Measurements from ENCODE around the gene TMEM52. TPM values are rescaled to one million over a fixed set of nuclear protein-coding genes. Genes with fewer than 3 reads are reported as not detected.

TMEM52 gene
- polyA plus RNA-seq, 1 donor from 2014 or later: 0.89 TPM

DNA sequence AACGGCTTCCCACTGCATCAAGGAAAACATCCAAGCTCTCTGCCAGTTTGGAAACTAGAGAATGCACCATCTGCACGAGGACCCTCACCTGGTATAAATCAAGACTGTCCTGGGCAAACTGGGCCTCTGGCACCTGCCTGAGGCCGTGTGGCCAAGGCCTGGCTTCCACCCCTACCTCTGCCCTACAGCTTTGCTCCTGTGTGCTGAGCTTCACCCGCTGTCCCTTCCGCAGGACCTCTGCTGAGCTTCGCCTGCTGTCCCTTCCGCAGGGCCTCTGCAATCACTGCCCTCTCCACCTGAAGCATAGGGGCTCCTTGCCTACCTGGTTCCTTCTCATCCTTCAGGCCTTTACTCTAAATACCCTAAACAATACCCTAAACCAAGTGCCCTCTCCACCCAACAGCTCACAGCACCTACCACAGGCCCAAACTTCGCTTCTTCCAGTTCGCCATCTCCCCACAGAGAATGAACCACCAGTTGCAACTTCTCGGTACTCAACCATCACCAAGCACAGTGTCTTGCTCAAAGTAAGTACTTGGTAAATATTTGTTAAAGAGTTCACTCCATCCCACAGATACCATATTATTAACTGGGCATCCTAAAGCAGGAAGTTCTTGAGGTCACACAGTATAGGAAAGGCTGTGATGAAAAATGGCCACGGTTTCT lies 46.6 kb downstream of the TMEM52 start:
- TF ChIP-seq, protein P1, sequence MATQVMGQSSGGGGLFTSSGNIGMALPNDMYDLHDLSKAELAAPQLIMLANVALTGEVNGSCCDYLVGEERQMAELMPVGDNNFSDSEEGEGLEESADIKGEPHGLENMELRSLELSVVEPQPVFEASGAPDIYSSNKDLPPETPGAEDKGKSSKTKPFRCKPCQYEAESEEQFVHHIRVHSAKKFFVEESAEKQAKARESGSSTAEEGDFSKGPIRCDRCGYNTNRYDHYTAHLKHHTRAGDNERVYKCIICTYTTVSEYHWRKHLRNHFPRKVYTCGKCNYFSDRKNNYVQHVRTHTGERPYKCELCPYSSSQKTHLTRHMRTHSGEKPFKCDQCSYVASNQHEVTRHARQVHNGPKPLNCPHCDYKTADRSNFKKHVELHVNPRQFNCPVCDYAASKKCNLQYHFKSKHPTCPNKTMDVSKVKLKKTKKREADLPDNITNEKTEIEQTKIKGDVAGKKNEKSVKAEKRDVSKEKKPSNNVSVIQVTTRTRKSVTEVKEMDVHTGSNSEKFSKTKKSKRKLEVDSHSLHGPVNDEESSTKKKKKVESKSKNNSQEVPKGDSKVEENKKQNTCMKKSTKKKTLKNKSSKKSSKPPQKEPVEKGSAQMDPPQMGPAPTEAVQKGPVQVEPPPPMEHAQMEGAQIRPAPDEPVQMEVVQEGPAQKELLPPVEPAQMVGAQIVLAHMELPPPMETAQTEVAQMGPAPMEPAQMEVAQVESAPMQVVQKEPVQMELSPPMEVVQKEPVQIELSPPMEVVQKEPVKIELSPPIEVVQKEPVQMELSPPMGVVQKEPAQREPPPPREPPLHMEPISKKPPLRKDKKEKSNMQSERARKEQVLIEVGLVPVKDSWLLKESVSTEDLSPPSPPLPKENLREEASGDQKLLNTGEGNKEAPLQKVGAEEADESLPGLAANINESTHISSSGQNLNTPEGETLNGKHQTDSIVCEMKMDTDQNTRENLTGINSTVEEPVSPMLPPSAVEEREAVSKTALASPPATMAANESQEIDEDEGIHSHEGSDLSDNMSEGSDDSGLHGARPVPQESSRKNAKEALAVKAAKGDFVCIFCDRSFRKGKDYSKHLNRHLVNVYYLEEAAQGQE (IDR thresholded peaks at IDR 0.05; ENCODE audit: borderline replicate concordance): no peak
- TF ChIP-seq SMC3 (conservative IDR thresholded peaks at IDR 0.05; ENCODE audit: poor library complexity) (no peak), EZH2 (IDR thresholded peaks at IDR 0.05; ENCODE audit: borderline replicate concordance, insufficient read depth, low read length, poor library complexity, severe bottlenecking) (no peak), EP300 (conservative IDR thresholded peaks at IDR 0.05; ENCODE audit: poor library complexity, severe bottlenecking) (no peak), POLR2AphosphoS5 (IDR thresholded peaks at IDR 0.05) (no peak), TAF1 (IDR thresholded peaks at IDR 0.05; ENCODE audit: low read depth) (no peak), MXI1 (conservative IDR thresholded peaks at IDR 0.05; ENCODE audit: poor library complexity, severe bottlenecking) (no peak), RAD21 (conservative IDR thresholded peaks at IDR 0.05) (no peak)
- TF ChIP-seq, protein P2, sequence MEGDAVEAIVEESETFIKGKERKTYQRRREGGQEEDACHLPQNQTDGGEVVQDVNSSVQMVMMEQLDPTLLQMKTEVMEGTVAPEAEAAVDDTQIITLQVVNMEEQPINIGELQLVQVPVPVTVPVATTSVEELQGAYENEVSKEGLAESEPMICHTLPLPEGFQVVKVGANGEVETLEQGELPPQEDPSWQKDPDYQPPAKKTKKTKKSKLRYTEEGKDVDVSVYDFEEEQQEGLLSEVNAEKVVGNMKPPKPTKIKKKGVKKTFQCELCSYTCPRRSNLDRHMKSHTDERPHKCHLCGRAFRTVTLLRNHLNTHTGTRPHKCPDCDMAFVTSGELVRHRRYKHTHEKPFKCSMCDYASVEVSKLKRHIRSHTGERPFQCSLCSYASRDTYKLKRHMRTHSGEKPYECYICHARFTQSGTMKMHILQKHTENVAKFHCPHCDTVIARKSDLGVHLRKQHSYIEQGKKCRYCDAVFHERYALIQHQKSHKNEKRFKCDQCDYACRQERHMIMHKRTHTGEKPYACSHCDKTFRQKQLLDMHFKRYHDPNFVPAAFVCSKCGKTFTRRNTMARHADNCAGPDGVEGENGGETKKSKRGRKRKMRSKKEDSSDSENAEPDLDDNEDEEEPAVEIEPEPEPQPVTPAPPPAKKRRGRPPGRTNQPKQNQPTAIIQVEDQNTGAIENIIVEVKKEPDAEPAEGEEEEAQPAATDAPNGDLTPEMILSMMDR (IDR thresholded peaks at IDR 0.05; ENCODE audit: poor library complexity, severe bottlenecking): no peak
- no peaks in the 10 kb centered on the region for H3K27me3 ChIP-seq (ENCODE audit: insufficient read depth, low read depth, low read length)
- no peak overlapping the region for H3K4me3 ChIP-seq (ENCODE audit: low read length)
- no peak overlapping the region for H3K4me2 ChIP-seq (ENCODE audit: low read length)
- H2AFZ ChIP-seq (ENCODE audit: low read depth, low read length): no peak overlapping the region
- peaks cover 61% of the 10 kb centered on the region for H4K20me1 ChIP-seq (ENCODE audit: insufficient read depth)
- no peak overlapping the region for H3K9ac ChIP-seq (ENCODE audit: low read length)
- H3K27ac ChIP-seq (ENCODE audit: low read length): no peak overlapping the region
- H3K9me3 ChIP-seq (ENCODE audit: low read length): no peaks in the 10 kb centered on the region
- no peaks in the 10 kb centered on the region for H3K9me2 ChIP-seq (ENCODE audit: insufficient read depth, low read length)
- H3K79me2 ChIP-seq (replicated peaks; ENCODE audit: insufficient read depth, low read length): peaks cover 93% of the 10 kb centered on the region
- H3K36me3 ChIP-seq (ENCODE audit: insufficient read depth, low read length): no peaks in the 10 kb centered on the region
- H3F3A ChIP-seq (ENCODE audit: insufficient read depth, low read length, poor library complexity, severe bottlenecking): peaks cover 3% of the 10 kb centered on the region

DNA sequence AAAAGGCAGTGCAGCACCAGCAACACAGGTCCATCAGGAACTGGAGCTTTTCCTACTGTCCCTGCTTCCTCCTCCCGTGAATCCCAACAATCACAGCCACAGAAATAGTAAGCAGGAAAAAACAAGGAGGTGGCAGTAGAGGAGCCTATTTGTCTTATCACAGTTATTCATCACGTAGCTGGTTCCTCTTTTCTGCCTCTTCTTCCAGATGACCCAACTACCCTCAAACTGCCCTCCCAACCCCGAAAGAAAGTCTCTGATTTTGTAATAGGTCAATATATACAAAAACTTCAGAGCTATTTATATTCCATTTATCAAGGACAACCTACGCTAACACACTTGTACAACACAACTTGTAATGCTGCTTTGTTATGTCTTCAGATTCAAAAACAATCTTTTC lies 49.6 kb downstream of the TMEM52 start:
- peaks cover 88% of the 10 kb centered on the region for H3K79me2 ChIP-seq (replicated peaks; ENCODE audit: insufficient read depth, low read length)
- H3K9me2 ChIP-seq (ENCODE audit: insufficient read depth, low read length): no peaks in the 10 kb centered on the region
- TF ChIP-seq EP300 (conservative IDR thresholded peaks at IDR 0.05; ENCODE audit: poor library complexity, severe bottlenecking) (no peak), TAF1 (IDR thresholded peaks at IDR 0.05; ENCODE audit: low read depth) (no peak), EZH2 (IDR thresholded peaks at IDR 0.05; ENCODE audit: borderline replicate concordance, insufficient read depth, low read length, poor library complexity, severe bottlenecking) (no peak), RAD21 (conservative IDR thresholded peaks at IDR 0.05) (no peak)
- no peak overlapping the region for H3K27ac ChIP-seq (ENCODE audit: low read length)
- no peaks in the 10 kb centered on the region for H3K36me3 ChIP-seq (ENCODE audit: insufficient read depth, low read length)
- H2AFZ ChIP-seq (ENCODE audit: low read depth, low read length): no peak overlapping the region
- H3K9ac ChIP-seq (ENCODE audit: low read length): no peak overlapping the region
- no peak overlapping the region for H3K4me3 ChIP-seq (ENCODE audit: low read length)
- no peaks in the 10 kb centered on the region for H3K9me3 ChIP-seq (ENCODE audit: low read length)
- H4K20me1 ChIP-seq (ENCODE audit: insufficient read depth): peaks cover 54% of the 10 kb centered on the region
- H3F3A ChIP-seq (ENCODE audit: insufficient read depth, low read length, poor library complexity, severe bottlenecking): peaks cover 4% of the 10 kb centered on the region
- no peaks in the 10 kb centered on the region for H3K27me3 ChIP-seq (ENCODE audit: insufficient read depth, low read depth, low read length)
- H3K4me2 ChIP-seq (ENCODE audit: low read length): no peak overlapping the region

Other genes starting within 250 kb of the TMEM52 start
- 93.2 and 112 TPM in 2 replicates for gene SLC35E2B, start 226.5 kb downstream of the TMEM52 start, polyA plus RNA-seq
- 19.3 and 20.2 TPM in 2 replicates for gene CDK11A, start 194.9 kb downstream of the TMEM52 start, polyA plus RNA-seq
- 38.5 and 55.5 TPM in 2 replicates for gene NADK, start 140.8 kb downstream of the TMEM52 start, polyA plus RNA-seq
- 308 and 325 TPM in 2 replicates for gene GNB1, start 28.2 kb downstream of the TMEM52 start, polyA plus RNA-seq
- gene CALML6, start 4.0 kb downstream of the TMEM52 start, polyA plus RNA-seq: not detected in 2 replicates
- gene CFAP74, start 84.5 kb upstream of the TMEM52 start, polyA plus RNA-seq: 0.22 TPM in 1 of 2 replicates, not detected in the other
- gene GABRD, start 100.1 kb upstream of the TMEM52 start, polyA plus RNA-seq: 0.70 and 0.85 TPM in 2 replicates
- 54.9 and 69.9 TPM in 2 replicates for gene PRKCZ, start 131.1 kb upstream of the TMEM52 start, polyA plus RNA-seq